Activated naive CD4-positive, alpha-beta T cell treated with anti-CD3 and anti-CD28 coated beads, Interleukin-2, amount 50 U/mL, for 24 hours (primary cell): ENCODE measurements around the gene DNAJB11.
"Not testable (repeated sequence)": the region's sequence is repeated elsewhere in the genome, so short reads cannot be mapped to it uniquely, and the experiment has no call there.

Source experiments
- H3K27ac Mint-ChIP-seq: one replicate; pipeline ENCODE4 v1.8.0; 2021; ENCODE audit warnings: mild to moderate bottlenecking, mixed read lengths
- H3K27me3 Mint-ChIP-seq: one replicate; pipeline ENCODE4 v1.8.0; 2021; ENCODE audit warnings: mixed read lengths
- H3K36me3 Mint-ChIP-seq: one replicate; pipeline ENCODE4 v1.8.0; 2021; ENCODE audit warnings: mixed read lengths
- H3K4me1 Mint-ChIP-seq: one replicate; pipeline ENCODE4 v1.8.0; 2021; ENCODE audit warnings: mixed read lengths
- H3K4me3 Mint-ChIP-seq: one replicate; pipeline ENCODE4 v1.8.0; 2021; ENCODE audit warnings: mild to moderate bottlenecking, mixed read lengths
- H3K9me3 Mint-ChIP-seq: one replicate; pipeline ENCODE4 v1.8.0; 2021; ENCODE audit warnings: mixed read lengths

DNAJB11 gene

GRCh38 chr3:186570096-186570940 is at the start of gene DNAJB11:
Gene DNAJB11, plus strand, starts transcription at chr3:186570720. Its CDS starts 178 bp downstream, at chr3:186570898.
- Mint-ChIP-seq H3K27me3 (no peaks in the 10 kb centered on the region), H3K9me3 (no peaks in the 10 kb centered on the region), H3K4me3 (peak within 1 kb of the TSS; percentile 99), H3K36me3 (peaks cover 11% of the 10 kb centered on the region), H3K4me1 (peaks cover 57% of the 10 kb centered on the region), H3K27ac (peak within 1 kb of the TSS; percentile 93)

GRCh38 chr3:186520957-186521842 is 49.3 kb upstream of the DNAJB11 start:
- Mint-ChIP-seq H3K27me3 (no peaks in the 10 kb centered on the region), H3K9me3 (no peaks in the 10 kb centered on the region), H3K4me3 (no peak overlapping the region), H3K36me3 (peaks cover 2% of the 10 kb centered on the region), H3K4me1 (peaks cover 47% of the 10 kb centered on the region), H3K27ac (no peak overlapping the region)

DNA sequence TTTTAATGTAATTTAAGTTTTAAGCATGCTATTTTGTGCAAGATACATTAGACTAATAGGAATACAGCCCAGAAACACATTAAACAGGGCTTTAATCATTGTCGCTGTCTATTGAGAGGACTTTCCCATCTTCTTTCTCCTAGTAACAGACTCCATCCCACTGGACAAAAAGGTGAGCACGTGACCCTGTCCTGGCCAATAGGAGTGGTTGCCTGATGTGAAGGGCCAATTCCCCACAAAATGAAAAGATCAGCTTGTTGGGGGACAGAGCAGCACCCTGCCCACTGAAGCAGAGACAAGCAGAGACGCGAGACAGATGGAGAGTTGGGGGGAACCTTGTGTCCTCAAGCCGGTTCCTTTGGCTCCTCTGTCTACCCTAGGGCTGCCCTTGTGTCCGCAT is 47.5 kb upstream of the DNAJB11 start:
- H3K27ac Mint-ChIP-seq, result no peak overlapping the region
- no peak overlapping the region for H3K4me3 Mint-ChIP-seq
- no peaks in the 10 kb centered on the region for H3K27me3 Mint-ChIP-seq
- H3K9me3 Mint-ChIP-seq, result no peaks in the 10 kb centered on the region
- no peaks in the 10 kb centered on the region for H3K36me3 Mint-ChIP-seq
- H3K4me1 Mint-ChIP-seq, result peaks cover 39% of the 10 kb centered on the region

- Mint-ChIP-seq H3K36me3 (no peaks in the 10 kb centered on the region), H3K4me1 (peaks cover 39% of the 10 kb centered on the region), H3K27ac (no peak overlapping the region), H3K4me3 (no peak overlapping the region), H3K27me3 (no peaks in the 10 kb centered on the region), H3K9me3 (no peaks in the 10 kb centered on the region)
Observed at GRCh38 chr3:186523434-186523833, 47.1 kb upstream of the DNAJB11 start.

DNA sequence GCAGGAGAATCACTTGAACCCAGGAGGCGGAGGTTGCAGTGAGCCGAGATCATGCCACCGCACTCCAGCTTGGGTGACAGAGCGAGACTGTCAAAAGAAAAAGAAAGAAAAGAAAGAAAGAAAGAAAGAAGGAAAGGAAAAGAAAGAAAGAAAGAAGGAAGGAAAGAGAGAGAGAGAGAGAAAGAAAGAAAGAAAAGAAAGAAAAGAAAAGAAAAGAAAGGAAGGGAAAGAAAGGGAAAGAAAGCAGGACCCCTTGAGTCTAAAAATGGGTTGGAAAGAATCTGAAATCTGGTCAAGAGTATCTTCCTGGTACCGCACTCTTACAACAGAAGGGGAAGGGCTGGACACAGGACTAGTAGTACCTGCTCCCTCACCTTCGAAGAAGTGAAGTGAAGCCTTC is 45.9 kb upstream of the DNAJB11 start:
- H3K36me3 Mint-ChIP-seq, result no peaks in the 10 kb centered on the region
- H3K27me3 Mint-ChIP-seq, result no peaks in the 10 kb centered on the region
- H3K4me3 Mint-ChIP-seq, result no peak overlapping the region
- H3K4me1 Mint-ChIP-seq, result peaks cover 40% of the 10 kb centered on the region
- H3K9me3 Mint-ChIP-seq, result no peaks in the 10 kb centered on the region
- H3K27ac Mint-ChIP-seq, result no peak overlapping the region

- H3K4me3 Mint-ChIP-seq, result no peak overlapping the region
- H3K27ac Mint-ChIP-seq, result no peak overlapping the region
- no peaks in the 10 kb centered on the region for H3K9me3 Mint-ChIP-seq
- H3K36me3 Mint-ChIP-seq, result no peaks in the 10 kb centered on the region
- no peaks in the 10 kb centered on the region for H3K27me3 Mint-ChIP-seq
- peaks cover 41% of the 10 kb centered on the region for H3K4me1 Mint-ChIP-seq
Observed at GRCh38 chr3:186525369-186526255, 44.9 kb upstream of the DNAJB11 start.

GRCh38 chr3:186526256-186526606 is 44.3 kb upstream of the DNAJB11 start:
- H3K36me3 Mint-ChIP-seq, result no peaks in the 10 kb centered on the region
- H3K4me1 Mint-ChIP-seq, result peaks cover 40% of the 10 kb centered on the region
- no peaks in the 10 kb centered on the region for H3K9me3 Mint-ChIP-seq
- H3K4me3 Mint-ChIP-seq, result no peak overlapping the region
- H3K27me3 Mint-ChIP-seq, result no peaks in the 10 kb centered on the region
- H3K27ac Mint-ChIP-seq, result no peak overlapping the region

DNA sequence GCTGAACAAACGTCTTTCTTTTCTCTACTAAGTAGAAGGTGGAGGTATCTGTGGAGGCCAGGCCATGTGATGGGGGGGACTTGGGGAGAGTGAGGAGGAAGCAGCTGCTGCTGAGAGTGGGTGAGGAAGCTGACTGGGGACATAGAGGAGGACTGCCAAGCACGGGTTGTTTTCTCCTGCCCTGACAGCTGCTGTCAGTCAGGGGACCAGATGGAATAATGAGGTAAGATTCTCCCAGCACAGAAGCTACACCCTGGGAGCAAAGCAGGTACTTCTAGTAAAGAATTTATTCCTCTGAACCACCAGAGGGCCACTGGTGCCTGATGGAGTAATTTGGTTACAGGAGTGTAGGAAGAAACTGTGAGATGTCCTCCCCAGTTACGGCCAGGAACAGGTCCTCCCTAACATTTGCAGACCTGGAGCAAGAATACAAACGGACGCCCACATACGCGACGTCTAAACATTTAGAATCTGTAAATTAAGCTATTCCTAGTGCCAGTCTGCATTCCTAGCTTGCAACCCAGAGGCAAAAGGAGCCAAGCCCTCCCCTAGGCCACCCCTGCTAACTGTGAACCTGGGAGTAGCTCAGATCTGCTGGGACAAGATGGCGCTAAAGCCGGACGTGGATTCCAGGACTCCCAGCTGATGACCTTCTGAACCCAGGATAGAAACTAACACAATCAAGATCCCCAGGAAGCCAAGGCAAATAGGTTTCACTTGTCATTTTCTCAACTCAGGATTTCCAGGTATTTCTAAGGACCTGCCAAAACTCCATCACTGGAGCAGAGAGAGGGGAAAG is 41.1 kb upstream of the DNAJB11 start:
- H3K9me3 Mint-ChIP-seq, result no peaks in the 10 kb centered on the region
- H3K4me3 Mint-ChIP-seq, result no peak overlapping the region
- no peak overlapping the region for H3K27ac Mint-ChIP-seq
- peaks cover 51% of the 10 kb centered on the region for H3K4me1 Mint-ChIP-seq
- H3K36me3 Mint-ChIP-seq, result no peaks in the 10 kb centered on the region
- H3K27me3 Mint-ChIP-seq, result no peaks in the 10 kb centered on the region

DNA sequence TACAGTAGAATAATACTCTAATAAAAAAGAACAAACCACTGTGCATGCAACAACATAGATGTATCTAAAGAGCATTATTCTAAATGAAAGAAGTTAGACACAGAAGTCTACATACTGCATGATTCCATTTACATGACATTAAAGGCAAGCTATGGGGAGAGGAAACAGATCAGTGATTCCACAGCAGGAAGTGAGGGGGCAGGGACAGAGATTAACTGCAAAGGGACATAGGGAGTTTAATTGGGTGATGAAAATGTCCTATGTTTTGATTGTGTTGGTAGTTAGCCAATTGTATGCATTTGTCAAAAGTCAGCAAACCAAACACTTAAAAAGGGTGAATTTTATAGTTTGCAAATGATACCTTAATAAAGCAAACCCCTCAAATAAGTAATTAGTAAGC is 40.1 kb upstream of the DNAJB11 start:
- Mint-ChIP-seq H3K27me3 (no peaks in the 10 kb centered on the region), H3K4me1 (peaks cover 61% of the 10 kb centered on the region), H3K4me3 (no peak overlapping the region), H3K27ac (no peak overlapping the region), H3K36me3 (no peaks in the 10 kb centered on the region), H3K9me3 (no peaks in the 10 kb centered on the region)

GRCh38 chr3:186531694-186532093 is 38.8 kb upstream of the DNAJB11 start:
- H3K4me1 Mint-ChIP-seq, result peaks cover 72% of the 10 kb centered on the region
- not testable (repeated sequence) for H3K9me3 Mint-ChIP-seq, H3K4me3 Mint-ChIP-seq, H3K36me3 Mint-ChIP-seq, H3K27me3 Mint-ChIP-seq, H3K27ac Mint-ChIP-seq

GRCh38 chr3:186532598-186533072 is 37.9 kb upstream of the DNAJB11 start:
- H3K36me3 Mint-ChIP-seq, result no peaks in the 10 kb centered on the region
- H3K4me3 Mint-ChIP-seq, result no peak overlapping the region
- H3K4me1 Mint-ChIP-seq, result peaks cover 81% of the 10 kb centered on the region
- no peaks in the 10 kb centered on the region for H3K9me3 Mint-ChIP-seq
- no peaks in the 10 kb centered on the region for H3K27me3 Mint-ChIP-seq
- no peak overlapping the region for H3K27ac Mint-ChIP-seq

- Mint-ChIP-seq H3K27me3 (no peaks in the 10 kb centered on the region), H3K4me3 (peak overlapping the region; percentile 84), H3K9me3 (no peaks in the 10 kb centered on the region), H3K27ac (peak overlapping the region; percentile 97), H3K4me1 (peaks cover 74% of the 10 kb centered on the region), H3K36me3 (no peaks in the 10 kb centered on the region)
Observed at GRCh38 chr3:186534113-186534669, 36.3 kb upstream of the DNAJB11 start.

GRCh38 chr3:186536883-186537844 is 33.4 kb upstream of the DNAJB11 start:
- Mint-ChIP-seq H3K27me3 (no peaks in the 10 kb centered on the region), H3K27ac (peak overlapping the region; percentile 53), H3K9me3 (no peaks in the 10 kb centered on the region), H3K4me1 (peaks cover 73% of the 10 kb centered on the region), H3K4me3 (no peak overlapping the region), H3K36me3 (no peaks in the 10 kb centered on the region)
